Sigmoid colon (tissue), 7 donors: ENCODE data around the gene LEFTY2. TPM values are rescaled to one million over a fixed set of nuclear protein-coding genes. Genes with fewer than 3 reads are reported as not detected.
"Not testable (repeated sequence)": the region's sequence is repeated elsewhere in the genome, so short reads cannot be mapped to it uniquely, and the experiment has no call there.

Experiments used
- DNase-seq: peaks from one replicate; pipeline ENCODE4 v3.0.0-alpha.2; 2019
- H3K27ac ChIP-seq, 4 donors: fragments of 200-600 bp; sonication (generic); one replicate each; pipeline ENCODE4 v1.5.1; 2016 to 2019; ENCODE audit warnings: mild to moderate bottlenecking in 1 of 4
- H3K27me3 ChIP-seq, 3 donors: fragments of 200-600 bp; sonication (generic); one replicate each; pipeline ENCODE4 v1.5.1; 2019; ENCODE audit warnings: mild to moderate bottlenecking in 1 of 3
- H3K36me3 ChIP-seq, 4 donors: fragments of 200-600 bp; sonication (generic); one replicate each; pipeline ENCODE4 v1.5.1; 2016 to 2019
- H3K4me1 ChIP-seq, 4 donors: fragments of 200-600 bp; sonication (generic); one replicate each; pipeline ENCODE4 v1.5.1; 2017 to 2019
- H3K4me3 ChIP-seq, 4 donors: fragments of 200-600 bp; sonication (generic); one replicate each; pipeline ENCODE4 v1.5.1; 2017 to 2019; ENCODE audit warnings: mild to moderate bottlenecking in 2 of 4, moderate library complexity in 1 of 4
- H3K9me3 ChIP-seq, 4 donors: fragments of 200-600 bp in 3 of 4; sonication (generic) in 3 of 4; one replicate each; pipeline versions ENCODE4 v1.5.1 to v1.6.1; 2013 to 2019
- CTCF ChIP-seq, 4 experiments: fragments of 450-650 bp in 3 of 4; fragments of 200-600 bp in 1 of 4; IDR thresholded peaks; one replicate each; pipeline ENCODE4 v1.5.1; 2016 to 2019; ENCODE audit warnings: antibody characterized with exemption in 4 of 4, mild to moderate bottlenecking in 3 of 4, moderate library complexity in 2 of 4
- EP300 ChIP-seq, 4 donors: sonication (generic); formaldehyde crosslinking; IDR thresholded peaks; one replicate each; pipeline ENCODE4 v1.6.1; 2017; ENCODE audit warnings: antibody characterized with exemption in 4 of 4
- POLR2A ChIP-seq, 2 donors: fragments of 450-650 bp; IDR thresholded peaks; one replicate each; pipeline ENCODE4 v1.6.1; 2016; ENCODE audit warnings: antibody characterized with exemption in 2 of 2, mild to moderate bottlenecking in 2 of 2, moderate library complexity in 2 of 2
- POLR2AphosphoS5 ChIP-seq, 4 donors: sonication (generic); formaldehyde crosslinking; IDR thresholded peaks; one replicate each; pipeline ENCODE4 v1.6.1; 2017; ENCODE audit warnings: antibody characterized with exemption in 4 of 4
- WGBS, 2 donors: extraction: QIAGEN DNeasy Blood & Tissue Kit; methylation state at CpG; one replicate each; pipeline ENCODE4 v1.1.7; 2013; 5-methylcytosine and 5-hydroxymethylcytosine counted together
- intact Hi-C: fragments of 100-400 bp; cut with DNase I; formaldehyde crosslinking; loops from one replicate; pipeline ENCODE4 v1.15.1; 2023
- polyA plus RNA-seq, 3 donors: library from polyadenylated mRNA; stranded (reverse); fragments of 200-250 nt; gene quantifications; one replicate each; pipeline ENCODE4 v1.2.3, GENCODE V29; 2013
- small RNA-seq, 3 donors: library from RNA; depleted of rRNA; stranded (forward); fragments of <200 nt; gene quantifications; one replicate each; pipeline ENCODE3, GENCODE V24; 2016
- total RNA-seq, 4 donors: library from RNA; depleted of rRNA; stranded (reverse); fragments of >200 nt; gene quantifications; one replicate each; pipeline ENCODE4 v1.1.0, GENCODE V29; 2016
- donor health status: healthy with polysubstance abuse.
- donor health status: Bipolar disorder and iron deficiency.
- donor health status: healthy.

The LEFTY2 gene
- total and polyA plus RNA-seq, 7 donors = 0.71 to 15.6 (median 3.0) TPM; not detected in 3

DNA sequence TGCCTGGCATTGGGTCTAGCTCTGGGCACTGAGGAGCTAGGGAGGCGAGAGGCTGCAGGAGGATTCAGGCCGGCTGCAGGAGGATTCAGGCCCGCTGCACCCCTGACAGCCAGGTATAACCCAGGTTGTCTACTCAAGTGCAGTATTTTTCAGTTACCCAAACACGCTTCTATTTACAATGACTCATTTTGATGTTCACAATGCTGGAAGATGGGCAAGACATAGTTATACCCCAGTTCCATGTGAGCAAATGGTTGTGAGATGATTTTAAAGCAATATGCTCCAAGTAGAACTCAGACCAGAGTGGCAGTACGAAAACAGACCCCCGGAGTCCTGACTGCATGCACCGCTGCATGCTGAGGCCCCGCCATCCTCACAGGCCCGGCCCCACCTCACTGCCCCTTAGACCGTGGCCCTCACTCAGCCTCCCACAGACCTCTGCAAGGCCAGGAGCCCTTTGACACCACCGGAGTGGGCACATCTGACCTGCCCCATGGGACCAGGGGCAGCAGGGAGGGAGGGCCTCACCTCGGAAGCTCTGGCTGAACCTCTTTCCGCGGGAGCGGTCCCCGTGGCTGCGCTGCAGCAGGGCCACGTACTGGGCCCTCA is 52.6 kb downstream of the LEFTY2 start:
- no peaks in the 10 kb centered on the region for H3K27me3 ChIP-seq
- WGBS, 2 donors = 20 to 71% methylated on average over 18 of the region's 18 CpGs
- H3K9me3 ChIP-seq = no peaks in the 10 kb centered on the region
- peaks cover 0 to 12% (median under 1%) of the 10 kb centered on the region in 4 donors for H3K4me1 ChIP-seq
- intact Hi-C loops = no loop called here
- no peak for DNase-seq
- H3K4me3 ChIP-seq = no peak overlapping the region
- H3K36me3 ChIP-seq = no peaks in the 10 kb centered on the region
- no peak for TF ChIP-seq POLR2AphosphoS5 (IDR thresholded peaks at IDR 0.05)
- TF ChIP-seq EP300 (IDR thresholded peaks at IDR 0.05) = no peak
- TF ChIP-seq CTCF (IDR thresholded peaks at IDR 0.05) = no peak
- TF ChIP-seq POLR2A (IDR thresholded peaks at IDR 0.05) = no peak
- no peak overlapping the region for H3K27ac ChIP-seq

DNA sequence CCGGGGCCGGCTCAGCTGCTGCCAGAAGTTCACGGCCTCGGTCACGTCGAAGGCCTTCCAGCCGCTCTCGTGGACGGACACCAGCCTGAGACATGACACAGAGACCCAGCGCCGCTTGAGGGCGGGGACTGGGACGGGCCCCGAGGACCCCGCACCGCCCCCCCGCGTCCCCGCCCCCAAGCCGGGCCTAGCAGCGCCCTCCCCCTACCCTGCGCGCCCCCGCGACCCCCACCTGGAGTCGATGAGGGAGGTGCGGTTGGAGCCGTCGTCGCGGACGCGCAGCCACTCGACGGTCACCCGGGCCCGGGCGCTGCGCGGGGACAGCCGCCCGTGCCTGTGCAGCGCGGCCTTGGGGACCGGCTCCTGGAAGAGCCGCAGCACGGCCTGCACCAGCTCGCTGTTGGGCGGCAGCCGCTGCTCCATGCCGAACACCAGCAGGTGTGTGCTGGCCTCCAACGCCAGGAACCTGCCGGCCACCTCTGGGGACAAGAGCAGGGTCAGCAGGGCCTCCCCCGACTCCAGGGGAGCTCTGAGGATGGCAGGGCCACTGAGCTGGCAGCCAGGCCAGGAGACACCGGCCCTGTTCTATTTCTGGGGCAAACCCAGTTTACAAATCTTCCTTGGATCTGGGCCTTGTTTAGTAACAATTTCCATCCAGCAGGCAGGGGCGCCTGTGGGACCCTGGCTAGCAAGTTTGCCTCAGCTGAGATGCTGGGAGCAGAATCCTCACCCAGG is 53.3 kb downstream of the LEFTY2 start:
- intact Hi-C loops, H3K27ac ChIP-seq, H3K27me3 ChIP-seq, H3K4me3 ChIP-seq, H3K36me3 ChIP-seq, DNase-seq, H3K9me3 ChIP-seq: not testable (repeated sequence)
- 21 to 47% methylated on average over 54 of the region's 56 CpGs for WGBS, 2 donors
- peaks cover 0 to 16% (median 4%) of the 10 kb centered on the region in 4 donors for H3K4me1 ChIP-seq

DNA sequence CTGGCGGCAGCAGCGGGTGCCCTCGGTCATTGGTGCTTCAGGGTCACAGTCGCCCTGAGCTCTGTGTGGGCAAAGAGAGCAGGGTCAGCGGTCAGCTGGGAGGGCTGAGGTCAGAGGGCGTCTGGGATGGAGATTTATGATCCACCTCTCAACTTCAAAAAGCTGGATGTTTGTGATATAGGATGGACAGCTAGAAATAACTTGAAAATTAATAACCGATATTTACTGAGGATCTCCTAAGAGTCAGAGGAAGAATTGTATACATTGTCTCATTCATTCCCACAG is 54.0 kb downstream of the LEFTY2 start:
- no peak overlapping the region for H3K27ac ChIP-seq
- H3K27me3 ChIP-seq = no peaks in the 10 kb centered on the region
- intact Hi-C loops = no loop called here
- H3K9me3 ChIP-seq = no peaks in the 10 kb centered on the region
- H3K4me3 ChIP-seq = no peak overlapping the region
- TF ChIP-seq POLR2AphosphoS5 (IDR thresholded peaks at IDR 0.05) (no peak), POLR2A (IDR thresholded peaks at IDR 0.05) (no peak)
- no peak for DNase-seq
- 24 to 77% methylated on average over 7 of the region's 7 CpGs for WGBS, 2 donors
- peaks cover 0 to 16% (median 4%) of the 10 kb centered on the region in 4 donors for H3K4me1 ChIP-seq
- H3K36me3 ChIP-seq = no peaks in the 10 kb centered on the region

Small RNA genes lying within 50 kb of the gene (small RNA-seq; reads per million reads assigned to genes)
- gene AL117348.1 (0 reads per million in 3 donors), gene NDUFA3P3 (0 reads per million in 3 donors)

Other genes with a start within 250 kb of the LEFTY2 start
- gene SRP9, start 163.4 kb downstream of the LEFTY2 start, total RNA-seq = 100 to 1,000 TPM; 148 to 270 (median 220) TPM
- gene SRP9, start 163.4 kb downstream of the LEFTY2 start, polyA plus RNA-seq = 100 to 1,000 TPM; 262 to 513 (median 358) TPM
- 10 to 100 TPM; 43.6 to 78.9 (median 67.7) TPM for gene EPHX1, start 131.1 kb downstream of the LEFTY2 start, total RNA-seq
- 10 to 100 TPM in 2 of 3 donors, 1 to 10 TPM in 1; 6.9 to 26.6 (median 14.4) TPM for gene EPHX1, start 131.1 kb downstream of the LEFTY2 start, polyA plus RNA-seq
- gene TMEM63A, start 58.8 kb downstream of the LEFTY2 start, total RNA-seq = 10 to 100 TPM; 25.3 to 94.4 (median 36.9) TPM
- gene TMEM63A, start 58.8 kb downstream of the LEFTY2 start, polyA plus RNA-seq = 100 to 1,000 TPM in 1 of 3 donors, 1 to 10 TPM in 2; 3.0 to 103 (median 5.5) TPM
- gene LEFTY1, start 52.1 kb downstream of the LEFTY2 start, total RNA-seq = not detected
- 100 to 1,000 TPM in 1 of 3 donors, 10 to 100 TPM in 2; 14.4 to 120 (median 46.2) TPM for gene LEFTY1, start 52.1 kb downstream of the LEFTY2 start, polyA plus RNA-seq
- 10 to 100 TPM; 31.0 to 40.5 (median 34.0) TPM for gene PYCR2, start 17.0 kb downstream of the LEFTY2 start, total RNA-seq
- 10 to 100 TPM; 33.8 to 74.4 (median 36.0) TPM for gene PYCR2, start 17.0 kb downstream of the LEFTY2 start, polyA plus RNA-seq
- 10 to 100 TPM; 11.1 to 21.9 (median 18.4) TPM for gene SDE2, start 58.1 kb upstream of the LEFTY2 start, total RNA-seq
- gene SDE2, start 58.1 kb upstream of the LEFTY2 start, polyA plus RNA-seq = 10 to 100 TPM in 2 of 3 donors, 1 to 10 TPM in 1; 9.0 to 12.7 (median 10.2) TPM
- gene H3-3A, start 121.5 kb upstream of the LEFTY2 start, total RNA-seq = 100 to 1,000 TPM; 320 to 452 (median 393) TPM
- 1,000 to 10,000 TPM in 2 of 3 donors, 100 to 1,000 TPM in 1; 807 to 2,184 (median 1,596) TPM for gene H3-3A, start 121.5 kb upstream of the LEFTY2 start, polyA plus RNA-seq
- gene ACBD3, start 245.5 kb upstream of the LEFTY2 start, total RNA-seq = 10 to 100 TPM; 32.9 to 37.8 (median 33.9) TPM
- 10 to 100 TPM; 23.7 to 29.4 (median 28.4) TPM for gene ACBD3, start 245.5 kb upstream of the LEFTY2 start, polyA plus RNA-seq